CD4-positive, alpha-beta T cell (primary cell): ENCODE results near the gene SMAD6. TPM values are rescaled to one million over a fixed set of nuclear protein-coding genes. Genes with fewer than 3 reads are reported as not detected.

ENCODE experiments used
- ATAC-seq: fragments of 200-7000 bp; cut with Tn5 transposase; one replicate; pipeline ENCODE4 v1.10.0; 2022; ENCODE audit warnings: mild to moderate bottlenecking; ENCODE audit not compliant: poor library complexity
- CTCF ChIA-PET: fragments of 350-600 bp; sonication (Branson Sonifier 250); formaldehyde crosslinking; loops from one replicate; lab custom pipeline; 2021; ENCODE audit warnings: antibody characterized with exemption, inconsistent platforms; lab: Charles Lee
- POLR2A ChIA-PET: fragments of 350-600 bp; sonication (Branson Sonifier 250); formaldehyde crosslinking; loops from one replicate; lab custom pipeline; 2021; ENCODE audit warnings: antibody characterized with exemption, inconsistent platforms; lab: Charles Lee
- DNase-seq, 14 experiments: peaks; one replicate each; pipeline ENCODE4 v3.0.0-alpha.2; 2013 to 2020; ENCODE audit warnings: mixed read lengths in 2 of 14
- H3K27ac ChIP-seq, 2 donors: one replicate each; pipeline versions ENCODE4 v1.5.1 to v1.7.0; 2013; ENCODE audit warnings: low read length in 2 of 2, low read depth in 1 of 2, mild to moderate bottlenecking in 1 of 2
- H3K27me3 ChIP-seq, 2 experiments: 1 replicate in 1 of 2; 2 replicates in 1 of 2; pipeline versions ENCODE4 v1.6.1 to v1.7.0; 2013; ENCODE audit warnings: low read length in 2 of 2, control low read depth in 1 of 2, mild to moderate bottlenecking in 1 of 2, moderate library complexity in 1 of 2; ENCODE audit not compliant: insufficient read depth in 2 of 2, control insufficient read depth in 1 of 2
- H3K36me3 ChIP-seq: one replicate; pipeline ENCODE4 v1.6.1; 2013; ENCODE audit warnings: low read length, control low read depth; ENCODE audit not compliant: insufficient read depth
- H3K4me1 ChIP-seq: one replicate; pipeline ENCODE4 v1.6.1; 2013; ENCODE audit warnings: low read length, control low read depth; ENCODE audit not compliant: insufficient read depth
- H3K4me3 ChIP-seq: one replicate; pipeline ENCODE4 v1.5.1; 2013; ENCODE audit warnings: mild to moderate bottlenecking, low read length, moderate library complexity
- H3K9me3 ChIP-seq, 2 experiments: 1 replicate in 1 of 2; 2 replicates in 1 of 2; pipeline versions ENCODE4 v1.6.1 to v1.7.0; 2013; ENCODE audit warnings: low read length in 2 of 2, mild to moderate bottlenecking in 2 of 2, control low read depth in 1 of 2, moderate library complexity in 1 of 2; ENCODE audit not compliant: control insufficient read depth in 1 of 2, insufficient read depth in 1 of 2
- H3K27ac Mint-ChIP-seq: one replicate; pipeline ENCODE4 v1.8.0; 2020; ENCODE audit warnings: mixed read lengths
- H3K27me3 Mint-ChIP-seq: one replicate; pipeline ENCODE4 v1.8.0; 2021; ENCODE audit warnings: mixed read lengths
- H3K36me3 Mint-ChIP-seq: one replicate; pipeline ENCODE4 v1.8.0; 2021; ENCODE audit warnings: low read depth, mixed read lengths
- H3K4me1 Mint-ChIP-seq: one replicate; pipeline ENCODE4 v1.8.0; 2021; ENCODE audit warnings: low read depth, mixed read lengths
- H3K4me3 Mint-ChIP-seq: one replicate; pipeline ENCODE4 v1.8.0; 2020; ENCODE audit warnings: mild to moderate bottlenecking, mixed read lengths
- H3K9me3 Mint-ChIP-seq: one replicate; pipeline ENCODE4 v1.8.0; 2020; ENCODE audit warnings: mixed read lengths
- CTCF ChIP-seq: fragments of 200-600 bp; IDR thresholded peaks from one replicate; pipeline ENCODE4 v1.8.0; 2022; ENCODE audit warnings: antibody characterized with exemption, mild to moderate bottlenecking
- intact Hi-C, 2 experiments: fragments of 100-400 bp; cut with DNase I in 1 of 2; cut with micrococcal nuclease in 1 of 2; formaldehyde crosslinking; loops; one replicate each; pipeline versions ENCODE4 v1.15.1 to v1.9.0; 2023 to 2025; cut with DNase I, micrococcal nuclease
- total RNA-seq, 174 experiments: library from RNA in 2 of 174; stranded (reverse) in 2 of 174; gene quantifications; one replicate each; pipeline ENCODE4 v1.2.3 and lab custom pipeline; 2021 to 2026

SMAD6 gene
- total RNA-seq, 2 experiments from 2014 or later: 0.59 to 0.69 TPM

DNA sequence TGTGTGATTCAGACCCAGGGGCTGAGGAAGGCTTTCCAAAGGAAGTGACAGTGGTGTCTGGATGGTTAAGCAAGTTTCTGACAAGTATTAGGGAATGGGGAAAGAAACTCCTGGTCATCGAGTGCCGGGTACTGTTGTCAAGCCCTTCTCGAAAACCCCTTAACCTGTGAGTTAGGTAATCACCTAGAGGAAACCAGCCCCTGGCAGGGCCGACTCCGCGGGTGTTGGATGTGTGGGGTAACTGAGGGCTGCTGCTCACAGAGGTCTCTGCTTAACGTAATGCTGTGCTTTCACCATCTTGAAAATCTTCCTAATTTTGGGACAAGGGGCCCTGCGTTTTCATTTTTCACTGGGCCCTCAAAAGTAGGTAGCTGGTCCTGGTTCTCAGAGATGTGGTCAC lies 67.0 kb downstream of the SMAD6 start:
- H3K27ac ChIP-seq: no peak overlapping the region
- H3K36me3 ChIP-seq: no peaks in the 10 kb centered on the region
- ATAC-seq (no peak), DNase-seq (no peak)
- TF ChIP-seq CTCF: no peak
- no peak overlapping the region for H3K4me3 ChIP-seq
- intact Hi-C loops: no loop called here
- H3K27me3 ChIP-seq: peaks cover 0 to 13% of the 10 kb centered on the region in 2 experiments
- Mint-ChIP-seq H3K27ac (no peak overlapping the region), H3K9me3 (no peaks in the 10 kb centered on the region), H3K36me3 (no peaks in the 10 kb centered on the region), H3K4me3 (no peak overlapping the region), H3K4me1 (no peaks in the 10 kb centered on the region), H3K27me3 (peaks cover 33% of the 10 kb centered on the region)
- H3K9me3 ChIP-seq: no peaks in the 10 kb centered on the region
- ChIA-PET POLR2A (no interaction called here), CTCF (no interaction called here)
- no peaks in the 10 kb centered on the region for H3K4me1 ChIP-seq

DNA sequence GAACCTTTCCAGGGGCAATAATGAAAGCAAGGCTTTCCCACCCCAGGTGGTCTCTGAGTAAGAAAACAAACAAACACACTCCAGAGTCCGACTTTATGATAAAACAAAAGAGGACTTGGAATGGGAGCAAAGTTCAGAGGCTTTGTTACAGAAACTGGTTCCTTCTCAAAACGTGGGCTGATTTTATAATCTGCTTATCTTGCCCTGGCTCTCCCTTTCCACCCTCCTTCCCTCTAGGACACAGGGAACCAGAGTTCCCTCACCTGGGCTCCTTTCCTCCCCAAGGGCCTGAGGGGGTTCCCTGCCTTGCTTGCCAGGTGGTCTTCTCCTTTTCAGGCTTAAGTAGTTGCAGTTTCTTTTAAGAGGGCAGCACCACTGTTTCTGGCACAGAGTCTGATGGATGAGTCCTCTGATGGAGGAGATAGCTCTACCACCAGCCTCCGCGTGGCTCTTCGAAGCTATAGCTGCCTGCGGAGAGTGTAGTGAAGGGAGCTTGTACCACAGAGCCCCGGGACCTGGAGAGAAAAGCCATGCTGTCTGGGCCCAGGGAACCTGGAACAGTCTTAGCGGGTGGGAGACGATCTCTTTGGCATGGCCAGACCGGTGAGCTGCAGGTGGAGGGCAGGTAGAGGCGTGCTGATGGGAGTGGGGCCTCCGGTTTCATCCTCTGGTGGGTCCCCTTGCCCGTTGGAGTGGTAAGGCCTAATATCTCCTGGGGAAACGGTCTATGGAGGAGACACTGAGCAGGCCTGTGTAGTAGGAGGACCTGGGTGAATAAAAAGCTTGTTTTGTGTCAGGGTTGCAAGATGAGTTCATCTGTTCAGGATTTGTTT lies 68.7 kb downstream of the SMAD6 start:
- Histone ChIP-seq H3K9me3 (no peaks in the 10 kb centered on the region), H3K27ac (no peak overlapping the region), H3K27me3 (peaks cover 0 to 10% of the 10 kb centered on the region in 2 experiments), H3K4me3 (no peak overlapping the region), H3K36me3 (no peaks in the 10 kb centered on the region), H3K4me1 (no peaks in the 10 kb centered on the region)
- ChIA-PET CTCF (no interaction called here), POLR2A (no interaction called here)
- Mint-ChIP-seq H3K4me3 (no peak overlapping the region), H3K36me3 (no peaks in the 10 kb centered on the region), H3K4me1 (no peaks in the 10 kb centered on the region), H3K9me3 (no peaks in the 10 kb centered on the region), H3K27ac (no peak overlapping the region), H3K27me3 (peaks cover 17% of the 10 kb centered on the region)
- DNase-seq: no peak
- no peak for TF ChIP-seq CTCF
- no peak for ATAC-seq
- intact Hi-C loops: no loop called here

DNA sequence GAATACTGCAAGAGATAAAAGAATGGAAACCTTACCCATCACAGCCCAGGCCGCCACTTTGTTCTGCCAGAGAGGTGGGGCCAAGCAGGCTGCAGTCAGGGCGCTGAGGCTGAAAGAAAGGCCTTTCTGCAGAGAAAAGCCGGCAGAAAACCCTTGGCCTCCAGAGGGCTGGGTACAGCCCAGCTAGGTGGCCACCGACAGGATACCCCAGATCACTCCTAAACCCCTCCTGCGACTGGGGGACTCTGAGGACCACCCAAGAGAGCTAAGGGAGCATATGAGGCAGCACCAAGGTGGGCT lies 69.3 kb downstream of the SMAD6 start:
- H3K4me3 ChIP-seq: no peak overlapping the region
- H3K36me3 ChIP-seq: no peaks in the 10 kb centered on the region
- TF ChIP-seq CTCF: no peak
- DNase-seq (no peak), ATAC-seq (no peak)
- intact Hi-C loops: no loop called here
- POLR2A ChIA-PET: no interaction called here
- peaks cover 0 to 4% of the 10 kb centered on the region in 2 experiments for H3K27me3 ChIP-seq
- no peak overlapping the region for H3K27ac Mint-ChIP-seq
- no peak overlapping the region for H3K27ac ChIP-seq
- H3K4me1 ChIP-seq: no peaks in the 10 kb centered on the region
- no peak overlapping the region for H3K4me3 Mint-ChIP-seq
- no peaks in the 10 kb centered on the region for H3K36me3 Mint-ChIP-seq
- H3K27me3 Mint-ChIP-seq: peaks cover 11% of the 10 kb centered on the region
- H3K9me3 Mint-ChIP-seq: no peaks in the 10 kb centered on the region
- H3K4me1 Mint-ChIP-seq: no peaks in the 10 kb centered on the region
- CTCF ChIA-PET: no interaction called here
- no peaks in the 10 kb centered on the region for H3K9me3 ChIP-seq
